Activated naive CD4-positive, alpha-beta T cell treated with anti-CD3 and anti-CD28 coated beads, Interleukin-2, amount 10 ng/mL, durations not matched to agents 7 days and 5 days (primary cell): ENCODE data around the gene LIPA.
A peak's percentile ranks its signal among the peaks of the same experiment; 100 is the strongest.

Experiments used
- CTCF ChIA-PET: fragments of 350-600 bp; sonication (Branson Sonifier 250); formaldehyde crosslinking; loops from one replicate; lab custom pipeline; 2021; ENCODE audit warnings: antibody characterized with exemption; lab: Charles Lee
- DNase-seq: peaks from one replicate; pipeline ENCODE4 v3.0.0-alpha.2; 2020
- H3K27ac Mint-ChIP-seq: one replicate; pipeline ENCODE4 v1.8.0; 2021; ENCODE audit warnings: mild to moderate bottlenecking, moderate library complexity, mixed read lengths
- H3K27me3 Mint-ChIP-seq: one replicate; pipeline ENCODE4 v1.8.0; 2021; ENCODE audit warnings: mild to moderate bottlenecking, mixed read lengths
- H3K36me3 Mint-ChIP-seq: one replicate; pipeline ENCODE4 v1.8.0; 2021; ENCODE audit warnings: mixed read lengths
- H3K4me1 Mint-ChIP-seq: one replicate; pipeline ENCODE4 v1.8.0; 2021; ENCODE audit warnings: mixed read lengths
- H3K4me3 Mint-ChIP-seq: one replicate; pipeline ENCODE4 v1.8.0; 2021; ENCODE audit warnings: mild to moderate bottlenecking, moderate library complexity, mixed read lengths
- H3K9me3 Mint-ChIP-seq: one replicate; pipeline ENCODE4 v1.8.0; 2021; ENCODE audit warnings: mixed read lengths

LIPA gene

DNA sequence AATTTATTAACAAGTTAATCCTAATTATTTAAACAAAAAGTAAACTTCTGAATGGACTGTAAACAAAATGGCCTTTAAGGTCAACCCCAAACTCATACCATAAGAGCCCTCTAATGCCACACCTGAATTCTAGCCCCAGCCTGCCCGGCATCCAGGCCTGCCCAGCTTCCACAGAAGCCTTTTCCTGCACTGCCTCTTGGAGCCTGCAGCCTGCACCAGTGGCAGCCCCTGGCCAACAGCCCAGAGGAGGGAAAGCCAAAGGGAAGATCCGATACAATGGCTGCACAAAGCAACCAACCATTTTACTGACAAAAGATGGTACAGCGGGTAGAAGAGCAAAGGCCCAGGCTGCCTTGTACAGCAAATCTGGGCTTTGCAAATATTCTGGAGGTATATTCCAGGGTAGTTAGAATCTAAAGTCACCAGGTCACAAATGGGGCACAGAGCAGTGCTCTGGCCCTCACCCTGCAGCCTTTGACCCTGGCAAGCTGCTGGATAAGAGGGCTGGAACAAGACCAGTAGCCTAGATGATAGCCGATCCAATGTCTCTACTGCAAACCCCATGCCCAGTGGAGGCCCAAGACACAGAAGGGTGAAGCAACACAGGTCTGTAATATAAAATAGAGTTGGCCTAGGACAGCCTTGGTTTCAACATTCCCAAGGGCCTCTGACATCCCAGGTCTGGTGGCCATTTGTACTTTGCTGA, 31.9 kb downstream of the LIPA start:
- Mint-ChIP-seq H3K36me3 (peaks cover 13% of the 10 kb centered on the region), H3K27ac (no peak overlapping the region), H3K4me1 (peaks cover 8% of the 10 kb centered on the region), H3K9me3 (no peaks in the 10 kb centered on the region), H3K27me3 (no peaks in the 10 kb centered on the region), H3K4me3 (no peak overlapping the region)
- CTCF ChIA-PET: interaction anchor here (1.1 to 2.9 kb wide), 2 partner anchors 12 to 285 kb away, joined by 3 to 22 read pairs; partner anchors contain the start of gene CH25H
- DNase-seq: no peak

DNA sequence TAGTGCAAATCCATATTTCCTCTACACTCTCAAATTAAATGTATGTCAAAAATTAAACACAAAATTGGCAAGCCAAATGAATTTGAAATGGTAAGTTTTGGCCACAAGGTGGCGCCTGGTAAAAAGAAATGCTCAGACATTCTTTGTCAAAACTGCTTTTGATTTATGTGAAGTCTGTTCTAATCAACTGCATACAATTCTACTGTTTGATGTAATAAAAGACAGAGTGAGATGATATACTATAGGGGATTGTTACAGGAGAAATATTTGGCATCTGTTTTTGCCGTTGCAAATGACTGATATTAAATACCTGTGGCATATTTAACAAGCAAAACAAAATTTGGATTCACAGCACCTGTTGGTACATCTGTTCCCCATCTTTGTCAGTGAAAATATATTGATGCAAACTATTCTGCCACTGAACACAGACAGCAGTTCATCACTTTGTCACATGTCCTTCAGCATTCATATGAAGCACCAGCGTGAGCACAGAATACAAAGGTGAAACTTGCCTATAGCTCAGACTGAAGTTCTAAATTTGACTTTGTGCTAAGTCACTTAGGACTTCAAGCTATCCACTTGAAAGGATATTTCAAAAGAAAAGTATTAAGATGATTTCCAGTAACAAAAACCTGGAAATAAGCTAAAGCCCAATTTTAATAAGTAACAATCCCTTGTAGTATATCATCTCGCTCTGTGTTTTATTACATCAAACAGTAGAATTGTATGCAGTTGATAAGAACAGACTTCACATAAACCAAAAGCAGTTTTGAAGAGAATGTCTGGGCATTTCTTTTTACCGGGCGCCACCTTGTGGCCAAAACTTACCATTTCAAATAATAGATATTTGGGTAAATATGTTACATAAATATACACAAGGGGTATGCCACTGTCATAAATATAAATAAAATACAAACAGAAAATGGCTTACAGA, 34.3 kb downstream of the LIPA start:
- Mint-ChIP-seq H3K9me3 (no peaks in the 10 kb centered on the region), H3K4me3 (no peak overlapping the region), H3K36me3 (peaks cover 8% of the 10 kb centered on the region), H3K27me3 (no peaks in the 10 kb centered on the region), H3K27ac (peak overlapping the region; percentile 64), H3K4me1 (peaks cover 13% of the 10 kb centered on the region)
- DNase-seq: peak; percentile 71
- CTCF ChIA-PET: interaction anchor here (0.7 to 2.9 kb wide), 32 partner anchors 10 to 483 kb away, joined by 3 to 43 read pairs (median 4); partner anchors contain the start of genes CH25H and FAS

GRCh38 chr10:89216056-89216455, 35.5 kb downstream of the LIPA start:
- Mint-ChIP-seq H3K4me3 (no peak overlapping the region), H3K9me3 (no peaks in the 10 kb centered on the region), H3K4me1 (peaks cover 13% of the 10 kb centered on the region), H3K27ac (no peak overlapping the region), H3K27me3 (peaks cover 2% of the 10 kb centered on the region), H3K36me3 (peaks cover 5% of the 10 kb centered on the region)
- DNase-seq: no peak
- CTCF ChIA-PET: interaction anchor here (0.6 to 4.2 kb wide), 16 partner anchors 10 to 380 kb away, joined by 3 to 62 read pairs (median 4); partner anchors contain the start of gene CH25H

GRCh38 chr10:89215511-89215910, 36.1 kb downstream of the LIPA start:
- Mint-ChIP-seq H3K36me3 (peaks cover 2% of the 10 kb centered on the region), H3K4me1 (peaks cover 13% of the 10 kb centered on the region), H3K27ac (no peak overlapping the region), H3K27me3 (peaks cover 7% of the 10 kb centered on the region), H3K4me3 (no peak overlapping the region), H3K9me3 (no peaks in the 10 kb centered on the region)
- CTCF ChIA-PET: interaction anchor here (0.8 to 4.2 kb wide), 15 partner anchors 9 to 380 kb away, joined by 3 to 62 read pairs (median 4); partner anchors contain the start of gene CH25H
- no peak for DNase-seq

DNA sequence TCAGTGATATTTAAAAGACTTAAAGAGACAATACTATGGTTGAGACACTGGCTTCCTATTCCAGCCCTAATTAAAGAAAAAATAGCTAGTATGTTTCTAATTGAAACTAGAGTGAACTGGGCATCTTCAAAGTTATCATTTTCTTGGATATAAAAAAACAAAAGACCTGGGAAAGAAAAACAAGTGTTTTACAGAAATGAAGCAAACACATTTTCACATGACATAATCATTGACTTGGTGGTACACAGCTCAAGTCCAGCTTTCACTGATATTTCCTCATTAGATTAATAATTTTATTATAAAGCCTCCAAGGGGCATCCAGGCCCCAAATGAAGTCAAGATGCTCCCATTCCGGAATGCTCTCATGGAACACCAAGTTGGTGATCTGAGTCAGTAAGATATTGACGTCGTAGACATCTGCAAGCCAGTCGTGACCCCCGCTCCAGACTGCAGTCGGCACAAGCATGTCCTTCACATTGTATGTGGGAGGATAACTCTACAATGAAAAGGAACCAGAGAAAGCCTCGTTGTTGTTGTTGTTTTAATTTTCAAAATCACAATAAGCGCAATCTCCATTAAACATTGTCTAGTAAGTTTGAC, 36.9 kb downstream of the LIPA start:
- H3K9me3 Mint-ChIP-seq: no peaks in the 10 kb centered on the region
- CTCF ChIA-PET: interaction anchor here (0.7 to 4.2 kb wide), 24 partner anchors 8 to 650 kb away, joined by 3 to 62 read pairs (median 4); partner anchors contain the start of genes CH25H, FAS and IFIT1
- peaks cover 13% of the 10 kb centered on the region for H3K4me1 Mint-ChIP-seq
- peaks cover 2% of the 10 kb centered on the region for H3K36me3 Mint-ChIP-seq
- no peak overlapping the region for H3K4me3 Mint-ChIP-seq
- no peak overlapping the region for H3K27ac Mint-ChIP-seq
- H3K27me3 Mint-ChIP-seq: peaks cover 15% of the 10 kb centered on the region
- no peak for DNase-seq

GRCh38 chr10:89213191-89213808, 38.3 kb downstream of the LIPA start:
- DNase-seq: no peak
- peaks cover 26% of the 10 kb centered on the region for H3K27me3 Mint-ChIP-seq
- CTCF ChIA-PET: interaction anchor here (0.6 to 4.2 kb wide), 17 partner anchors 10 to 648 kb away, joined by 3 to 62 read pairs (median 4); partner anchors contain the start of genes FAS and IFIT1
- peaks cover 14% of the 10 kb centered on the region for H3K4me1 Mint-ChIP-seq
- no peak overlapping the region for H3K4me3 Mint-ChIP-seq
- H3K36me3 Mint-ChIP-seq: peaks cover 2% of the 10 kb centered on the region
- no peak overlapping the region for H3K27ac Mint-ChIP-seq
- H3K9me3 Mint-ChIP-seq: no peaks in the 10 kb centered on the region

DNA sequence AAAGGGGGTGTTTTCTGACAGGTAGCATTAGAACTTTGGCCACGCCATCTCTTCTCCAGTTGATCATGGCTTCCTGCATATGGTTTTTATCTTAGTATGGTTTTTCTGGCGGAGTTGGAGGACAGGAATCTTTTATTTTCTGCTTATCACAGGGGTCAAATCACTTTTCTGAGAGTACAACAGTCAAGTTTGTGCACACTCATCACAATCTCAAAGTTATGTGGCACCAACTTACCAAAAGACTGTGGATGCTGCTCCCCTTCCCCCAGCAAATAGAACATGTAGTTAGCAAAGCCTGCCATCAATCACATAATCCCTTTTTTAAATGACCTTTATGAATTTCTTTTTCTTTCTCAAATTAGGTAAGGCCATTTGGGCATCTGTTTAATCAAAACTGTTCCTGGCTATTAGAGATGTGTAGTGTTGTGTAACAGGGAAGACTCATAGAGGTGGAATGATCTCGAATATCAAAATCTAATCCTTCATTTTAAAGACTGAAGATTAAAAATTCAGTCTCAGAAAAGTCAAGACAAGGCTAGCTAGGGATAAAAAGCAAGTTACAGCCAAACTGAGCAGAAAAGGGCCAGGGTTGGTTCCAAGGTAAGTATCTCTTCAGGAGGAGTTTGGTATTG, 40.7 kb downstream of the LIPA start:
- no peak for DNase-seq
- peaks cover 22% of the 10 kb centered on the region for H3K4me1 Mint-ChIP-seq
- CTCF ChIA-PET: interaction anchor here (0.7 to 6.1 kb wide), 8 partner anchors 23 to 375 kb away, joined by 3 to 63 read pairs (median 4); no protein-coding TSS in a partner anchor
- H3K27ac Mint-ChIP-seq: no peak overlapping the region
- H3K36me3 Mint-ChIP-seq: peaks cover 2% of the 10 kb centered on the region
- peaks cover 49% of the 10 kb centered on the region for H3K27me3 Mint-ChIP-seq
- H3K4me3 Mint-ChIP-seq: no peak overlapping the region
- no peaks in the 10 kb centered on the region for H3K9me3 Mint-ChIP-seq

DNA sequence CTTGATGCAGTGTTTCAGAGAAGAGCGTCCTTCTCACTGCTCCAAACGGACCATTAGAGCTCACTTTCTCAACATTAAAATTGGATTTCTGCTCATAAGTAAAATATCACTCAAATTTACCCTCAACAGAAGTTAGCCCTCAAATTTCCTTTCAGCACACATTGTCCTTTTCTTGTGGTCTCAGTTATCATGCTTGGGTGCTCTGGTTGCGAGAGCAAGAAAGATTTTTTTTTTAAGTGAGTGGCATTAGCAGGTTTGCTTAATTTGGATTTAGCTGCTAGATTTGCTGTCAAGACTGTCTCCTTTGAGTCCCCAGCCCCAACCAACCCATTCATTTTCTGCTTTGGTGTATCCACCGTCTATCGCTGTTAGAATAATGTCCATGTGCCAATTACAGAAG, 41.9 kb downstream of the LIPA start:
- CTCF ChIA-PET: interaction anchor here (1.0 to 6.1 kb wide), 5 partner anchors 22 to 373 kb away, joined by 3 to 63 read pairs (median 3); no protein-coding TSS in a partner anchor
- no peak overlapping the region for H3K27ac Mint-ChIP-seq
- peaks cover 56% of the 10 kb centered on the region for H3K27me3 Mint-ChIP-seq
- H3K9me3 Mint-ChIP-seq: no peaks in the 10 kb centered on the region
- H3K4me3 Mint-ChIP-seq: no peak overlapping the region
- peaks cover 22% of the 10 kb centered on the region for H3K4me1 Mint-ChIP-seq
- no peaks in the 10 kb centered on the region for H3K36me3 Mint-ChIP-seq
- no peak for DNase-seq

DNA sequence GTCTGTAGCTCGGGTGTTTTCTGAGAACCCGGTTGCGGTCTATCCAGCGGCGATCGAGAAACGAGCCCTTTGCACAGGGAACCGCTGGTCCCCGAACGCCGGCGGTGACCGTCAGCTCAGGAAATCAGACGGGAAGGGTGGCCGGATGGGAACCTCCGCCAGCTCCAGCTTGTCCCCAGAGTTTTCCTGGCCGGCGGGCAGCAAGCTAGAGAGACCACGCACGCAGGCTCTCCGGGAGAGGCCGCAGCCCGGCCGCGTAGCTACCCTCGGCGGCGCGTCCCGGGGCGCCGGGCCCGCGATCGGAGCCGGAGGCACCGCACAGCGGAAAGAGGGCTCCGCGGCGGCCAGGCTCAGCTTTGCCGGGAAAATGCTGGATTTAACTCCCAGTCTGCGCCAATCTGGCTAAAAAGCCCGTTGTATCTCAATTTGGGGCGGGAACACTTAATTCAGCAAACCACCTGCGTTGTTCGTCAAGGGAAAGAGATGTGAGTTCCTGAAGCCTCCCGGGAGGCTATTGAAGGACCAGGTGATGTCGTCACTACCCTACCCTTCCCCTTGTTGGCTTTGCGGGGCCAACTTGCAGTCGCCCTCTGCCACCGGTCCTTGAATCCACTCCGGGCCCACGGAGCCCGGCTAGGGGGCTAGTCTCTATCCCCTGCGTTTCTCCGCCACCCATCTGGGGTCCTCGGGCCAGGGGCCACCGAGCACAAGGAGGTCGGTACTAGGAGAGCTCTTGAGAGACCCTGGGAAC, 43.6 kb downstream of the LIPA start:
- no peaks in the 10 kb centered on the region for H3K36me3 Mint-ChIP-seq
- CTCF ChIA-PET: interaction anchor here (0.6 to 6.1 kb wide), 9 partner anchors 8 to 274 kb away, joined by 3 to 63 read pairs (median 6); no protein-coding TSS in a partner anchor
- H3K27ac Mint-ChIP-seq: no peak overlapping the region
- DNase-seq: peak; percentile 42
- H3K27me3 Mint-ChIP-seq: peaks cover 56% of the 10 kb centered on the region
- H3K4me1 Mint-ChIP-seq: peaks cover 21% of the 10 kb centered on the region
- peak overlapping the region; percentile 61 for H3K4me3 Mint-ChIP-seq
- no peaks in the 10 kb centered on the region for H3K9me3 Mint-ChIP-seq

GRCh38 chr10:89207181-89207800, 44.3 kb downstream of the LIPA start, which contains the start of gene CH25H:
Gene CH25H (minus strand): TSS chr10:89207317. CDS start chr10:89207292, 25 bp downstream.
- H3K27me3 Mint-ChIP-seq: peaks cover 56% of the 10 kb centered on the region
- peak within 1 kb of the TSS; percentile 61 for H3K4me3 Mint-ChIP-seq
- CTCF ChIA-PET: interaction anchor here (0.7 to 6.1 kb wide), 9 partner anchors 8 to 371 kb away, joined by 3 to 63 read pairs (median 6); no protein-coding TSS in a partner anchor
- H3K36me3 Mint-ChIP-seq: no peaks in the 10 kb centered on the region
- H3K27ac Mint-ChIP-seq: peak within 1 kb of the TSS; percentile 24
- H3K9me3 Mint-ChIP-seq: no peaks in the 10 kb centered on the region
- H3K4me1 Mint-ChIP-seq: peaks cover 17% of the 10 kb centered on the region
- peak; percentile 57 for DNase-seq

GRCh38 chr10:89206402-89207180, 45.0 kb downstream of the LIPA start:
- H3K4me3 Mint-ChIP-seq: peak overlapping the region; percentile 61
- no peaks in the 10 kb centered on the region for H3K36me3 Mint-ChIP-seq
- H3K4me1 Mint-ChIP-seq: peaks cover 17% of the 10 kb centered on the region
- CTCF ChIA-PET: interaction anchor here (0.7 to 6.1 kb wide), 8 partner anchors 9 to 370 kb away, joined by 3 to 63 read pairs (median 10); no protein-coding TSS in a partner anchor
- peak; percentile 61 for DNase-seq
- peaks cover 56% of the 10 kb centered on the region for H3K27me3 Mint-ChIP-seq
- H3K9me3 Mint-ChIP-seq: no peaks in the 10 kb centered on the region
- no peak overlapping the region for H3K27ac Mint-ChIP-seq
